HG03460 (cell line): ENCODE data around the gene TEDC1.

Experiments used
- ATAC-seq: cut with Tn5 transposase; IDR thresholded peaks from one replicate; pipeline ENCODE4 v1.9.1; 2021; ENCODE audit not compliant: unreplicated experiment

Gene TEDC1

GRCh38 chr14:105519946-105520698, 29.1 kb downstream of the TEDC1 start:
- no peak for ATAC-seq

- ATAC-seq, result no peak
Measured at GRCh38 chr14:105525326-105525725, 34.3 kb downstream of the TEDC1 start.

GRCh38 chr14:105525861-105526775, 35.1 kb downstream of the TEDC1 start, which contains the start of gene TMEM121:
Gene TMEM121, plus strand, starts transcription at chr14:105526583. Its CDS starts 2,252 bp downstream, at chr14:105528835.
- ATAC-seq, result no peak

GRCh38 chr14:105526776-105527380, 35.8 kb downstream of the TEDC1 start:
- ATAC-seq, result no peak

GRCh38 chr14:105527381-105527825, 36.4 kb downstream of the TEDC1 start:
- no peak for ATAC-seq

GRCh38 chr14:105527826-105528585, 37.0 kb downstream of the TEDC1 start:
- no peak for ATAC-seq

GRCh38 chr14:105528586-105529318, 37.7 kb downstream of the TEDC1 start:
- no peak for ATAC-seq

- ATAC-seq, result no peak
Measured at GRCh38 chr14:105529319-105529568, 38.2 kb downstream of the TEDC1 start.

GRCh38 chr14:105529569-105530284, 38.7 kb downstream of the TEDC1 start:
- ATAC-seq, result no peak

- no peak for ATAC-seq
Measured at GRCh38 chr14:105530285-105531087, 39.4 kb downstream of the TEDC1 start.

- no peak for ATAC-seq
Measured at GRCh38 chr14:105531088-105531893, 40.2 kb downstream of the TEDC1 start.

- no peak for ATAC-seq
Measured at GRCh38 chr14:105531894-105532623, 41.0 kb downstream of the TEDC1 start.

GRCh38 chr14:105532735-105533141, 41.7 kb downstream of the TEDC1 start:
- no peak for ATAC-seq

GRCh38 chr14:105533391-105533790, 42.3 kb downstream of the TEDC1 start:
- ATAC-seq, result no peak

GRCh38 chr14:105533811-105534498, 42.9 kb downstream of the TEDC1 start:
- no peak for ATAC-seq

GRCh38 chr14:105534586-105534985, 43.5 kb downstream of the TEDC1 start:
- ATAC-seq, result no peak

GRCh38 chr14:105536051-105536450, 45.0 kb downstream of the TEDC1 start:
- no peak for ATAC-seq
